Endothelial cell of umbilical vein (primary cell): ENCODE data around the gene OLFML2A. TPM values are rescaled to one million over a fixed set of nuclear protein-coding genes. Genes with fewer than 3 reads are reported as not detected.

Source experiments
- BruUV-seq: library from RNA; stranded (reverse); fragments of 400-500 nt; replicated peaks from 2 replicates; lab custom pipeline; 2021; lab: Mats Ljungman, UMichigan
- CTCF ChIA-PET: fragments of 300-600, 350-600 bp; sonication (Branson Sonifier 250); formaldehyde crosslinking; loops from one replicate; lab custom pipeline; 2021; ENCODE audit warnings: antibody characterized with exemption, inconsistent platforms; lab: Charles Lee
- POLR2A ChIA-PET: fragments of 300-600, 350-600 bp; sonication (Branson Sonifier 250); formaldehyde crosslinking; loops from one replicate; lab custom pipeline; 2021; ENCODE audit warnings: antibody characterized with exemption, inconsistent platforms; lab: Charles Lee
- DNase-seq: peaks from one replicate; pipeline ENCODE4 v3.0.0-alpha.2; 2011; ENCODE audit warnings: low read depth, low spot score
- FAIRE-seq: peaks from 2 replicates; lab custom pipeline; 2011; peaks lifted over from hg19 to GRCh38; lab: Jason Lieb, UNC
- H2AFZ ChIP-seq: 2 replicates; pipeline ENCODE4 v1.6.0; 2012; ENCODE audit warnings: low read depth, low read length, control low read depth, inconsistent platforms
- H3K27ac ChIP-seq: 2 replicates; pipeline ENCODE4 v1.5.1; 2011; ENCODE audit warnings: low read depth, mild to moderate bottlenecking, control low read depth, low read length, moderate library complexity; ENCODE audit not compliant: insufficient read depth
- H3K27me3 ChIP-seq, 2 experiments: 2 replicates each; pipeline versions ENCODE4 v1.6.0 to v1.6.1; 2011; ENCODE audit warnings: low read length in 2 of 2, mixed read lengths in 1 of 2; ENCODE audit not compliant: control insufficient read depth in 2 of 2, insufficient read depth in 2 of 2
- H3K36me3 ChIP-seq, 2 experiments: 2 replicates in 1 of 2; 3 replicates in 1 of 2; pipeline ENCODE4 v1.5.1; 2011; ENCODE audit warnings: low read length in 2 of 2, mild to moderate bottlenecking in 1 of 2, moderate library complexity in 1 of 2; ENCODE audit not compliant: control insufficient read depth in 2 of 2, insufficient read depth in 2 of 2; ENCODE audit errors: extremely low read depth in 1 of 2
- H3K4me1 ChIP-seq: 3 replicates; pipeline ENCODE4 v1.5.1; 2011; ENCODE audit warnings: mild to moderate bottlenecking, low read length; ENCODE audit not compliant: control insufficient read depth, insufficient read depth; ENCODE audit errors: extremely low read depth
- H3K4me2 ChIP-seq: 2 replicates; pipeline ENCODE4 v1.6.1; 2011; ENCODE audit warnings: low read length, control low read depth, mixed read lengths; ENCODE audit not compliant: insufficient read depth
- H3K4me3 ChIP-seq, 3 experiments: fragments of 200-600 bp in 1 of 3; sonication (generic), shearing (Covaris generic) in 1 of 3; replicated peaks in 1 of 3; 2 replicates each; pipeline ENCODE4 v1.5.1; 2011 to 2016; ENCODE audit warnings: control low read depth in 3 of 3, low read length in 3 of 3, mild to moderate bottlenecking in 2 of 3, inconsistent platforms in 1 of 3, low read depth in 1 of 3, moderate library complexity in 1 of 3; ENCODE audit not compliant: insufficient read depth in 1 of 3
- H3K79me2 ChIP-seq: 2 replicates; pipeline ENCODE4 v1.6.0; 2012; ENCODE audit warnings: low read length, inconsistent platforms; ENCODE audit not compliant: control insufficient read depth, insufficient read depth
- H3K9ac ChIP-seq: replicated peaks from 2 replicates; pipeline ENCODE3; 2011; ENCODE audit warnings: low read length, control low read depth; ENCODE audit not compliant: insufficient read depth; ENCODE audit errors: extremely low read depth
- H3K9me1 ChIP-seq: replicated peaks from 3 replicates; pipeline ENCODE4 v1.6.0; 2011; ENCODE audit warnings: mild to moderate bottlenecking, low read length; ENCODE audit not compliant: control insufficient read depth, insufficient read depth; ENCODE audit errors: extremely low read depth
- H3K9me3 ChIP-seq: replicated peaks from 2 replicates; pipeline ENCODE4 v1.5.1; 2012; ENCODE audit warnings: low read length, inconsistent platforms; ENCODE audit not compliant: control insufficient read depth, insufficient read depth
- H4K20me1 ChIP-seq: replicated peaks from 2 replicates; pipeline ENCODE3; 2011; ENCODE audit warnings: mild to moderate bottlenecking, low read length; ENCODE audit not compliant: control insufficient read depth, insufficient read depth; ENCODE audit errors: extremely low read depth
- CTCF ChIP-seq, 2 donors: IDR thresholded peaks; 1 replicate in 1 of 2; 2 replicates in 1 of 2; pipeline ENCODE4 v1.5.1; 2011; ENCODE audit warnings: low read length in 2 of 2, mild to moderate bottlenecking in 2 of 2, moderate library complexity in 2 of 2, control low read depth in 1 of 2, inconsistent platforms in 1 of 2, low read depth in 1 of 2; ENCODE audit not compliant: insufficient read depth in 1 of 2; ENCODE audit errors: extremely low read depth in 1 of 2
- GATA2 ChIP-seq: IDR thresholded peaks from 2 replicates; pipeline ENCODE4 v1.7.0; 2011; ENCODE audit warnings: low read depth, mild to moderate bottlenecking, moderate library complexity, mixed read lengths, low read length; ENCODE audit not compliant: insufficient read length, insufficient read depth
- MYC ChIP-seq: IDR thresholded peaks from one replicate; pipeline ENCODE4 v1.6.1; 2011; ENCODE audit warnings: mild to moderate bottlenecking, low read depth, low read length
- POLR2A ChIP-seq: IDR thresholded peaks from 2 replicates; pipeline ENCODE4 v1.6.1; 2012; ENCODE audit warnings: low read depth, mild to moderate bottlenecking, control low read depth, low read length
- POLR2AphosphoS5 ChIP-seq: IDR thresholded peaks from 2 replicates; pipeline ENCODE4 v1.6.1; 2012; ENCODE audit warnings: low read depth, mild to moderate bottlenecking, control low read depth, low read length, moderate library complexity; ENCODE audit not compliant: insufficient read depth
- dilution Hi-C: fragments of 300-500 bp; cut with MboI; formaldehyde crosslinking; loops from one replicate; pipeline ENCODE4 v1.15.0; 2019; ENCODE audit warnings: low sequenced_read_pairs; ENCODE audit not compliant: extremely low pct_ligation_motif_present
- intact Hi-C: fragments of 100-400 bp; cut with micrococcal nuclease; formaldehyde crosslinking; loops from one replicate; pipeline ENCODE4 v1.10.0; 2022
- polyA plus RNA-seq, 4 experiments: library from polyadenylated mRNA; depleted of rRNA in 3 of 4; stranded (reverse) in 3 of 4; unstranded in 1 of 4; fragments of >200 nt; gene quantifications; 2 replicates each; pipeline versions ENCODE4 v1.2.1 to v1.2.3, GENCODE V29; 2011 to 2012; ENCODE audit warnings: missing spikeins in 1 of 4
- total RNA-seq: library from RNA; stranded (reverse); gene quantifications from 2 replicates; pipeline ENCODE4 v1.2.3, GENCODE V29; 2021

Gene OLFML2A
- total and polyA plus RNA-seq, 2 donors (not counting 3 experiments of a cell fraction or from before 2014, with no cell fraction given): 0.92 to 1.1 TPM

GRCh38 chr9:124786881-124787573 is 10.1 kb downstream of the OLFML2A start:
- Histone ChIP-seq H3K79me2 (no peaks in the 10 kb centered on the region), H3K4me3 (no peak overlapping the region), H3K36me3 (no peaks in the 10 kb centered on the region), H3K9me1 (no peaks in the 10 kb centered on the region), H4K20me1 (no peaks in the 10 kb centered on the region), H3K27me3 (peaks cover 0 to 3% of the 10 kb centered on the region in 2 experiments), H3K4me2 (no peak overlapping the region), H3K27ac (no peak overlapping the region), H3K4me1 (no peaks in the 10 kb centered on the region), H3K9me3 (no peaks in the 10 kb centered on the region), H3K9ac (no peak overlapping the region), H2AFZ (no peak overlapping the region)
- CTCF ChIA-PET: interaction anchor here (1.3 to 1.4 kb wide), 2 partner anchors 10 to 12 kb away, joined by 3 read pairs; partner anchors contain the start of gene OLFML2A
- dilution Hi-C loops (no loop called here), intact Hi-C loops (no loop called here)
- TF ChIP-seq CTCF (IDR thresholded peaks at IDR 0.05; ENCODE audit: extremely low read depth in 1 of 2, insufficient read depth in 1 of 2, low read depth in 1 of 2, low read length in 2 of 2): no peak
- no peak for TF ChIP-seq GATA2
- no peak for TF ChIP-seq MYC
- no peak for TF ChIP-seq POLR2A
- no peak for TF ChIP-seq POLR2AphosphoS5
- DNase-seq (no peak), FAIRE-seq (no peak)
- POLR2A ChIA-PET: no interaction called here
- BruUV-seq: no TSS peak
